ENCODE results near the gene NAGPA. TPM values are rescaled to one million over a fixed set of nuclear protein-coding genes. Genes with fewer than 3 reads are reported as not detected.

Gene NAGPA
- total and polyA plus RNA-seq, 2 experiments from 2014 or later: 10.8 to 24.6 TPM

- H3K27ac ChIP-seq: no peak overlapping the region
- no peaks in the 10 kb centered on the region for H3K9me3 ChIP-seq (ENCODE audit: low read depth)
- H3K36me3 ChIP-seq: no peaks in the 10 kb centered on the region
- H3K27me3 ChIP-seq: no peaks in the 10 kb centered on the region
- no peak for DNase-seq (ENCODE audit: low read depth in 1 of 2, low spot score in 1 of 2)
- H3K4me3 ChIP-seq: no peak overlapping the region
- TF ChIP-seq CTCF (IDR thresholded peaks at IDR 0.05; ENCODE audit: low read depth, low read length): no peak
- no peaks in the 10 kb centered on the region for H3K4me1 ChIP-seq (ENCODE audit: low read depth)
These were observed 11.2 kb downstream of the NAGPA start for GRCh38 chr16:5022521-5022920.

GRCh38 chr16:5020551-5020950, 13.2 kb downstream of the NAGPA start:
- no peak for DNase-seq (ENCODE audit: low read depth in 1 of 2, low spot score in 1 of 2)
- H3K27me3 ChIP-seq: no peaks in the 10 kb centered on the region
- H3K9me3 ChIP-seq (ENCODE audit: low read depth): no peaks in the 10 kb centered on the region
- H3K4me3 ChIP-seq: no peak overlapping the region
- no peaks in the 10 kb centered on the region for H3K36me3 ChIP-seq
- TF ChIP-seq CTCF (IDR thresholded peaks at IDR 0.05; ENCODE audit: low read depth, low read length): no peak
- H3K4me1 ChIP-seq (ENCODE audit: low read depth): no peaks in the 10 kb centered on the region
- H3K27ac ChIP-seq: no peak overlapping the region

GRCh38 chr16:5019775-5020174, 14.0 kb downstream of the NAGPA start:
- no peaks in the 10 kb centered on the region for H3K4me1 ChIP-seq (ENCODE audit: low read depth)
- TF ChIP-seq CTCF (IDR thresholded peaks at IDR 0.05; ENCODE audit: low read depth, low read length): no peak
- no peak overlapping the region for H3K27ac ChIP-seq
- H3K4me3 ChIP-seq: no peak overlapping the region
- H3K27me3 ChIP-seq: no peaks in the 10 kb centered on the region
- H3K9me3 ChIP-seq (ENCODE audit: low read depth): no peaks in the 10 kb centered on the region
- H3K36me3 ChIP-seq: no peaks in the 10 kb centered on the region
- DNase-seq (ENCODE audit: low read depth in 1 of 2, low spot score in 1 of 2): no peak

GRCh38 chr16:5018793-5019192, 14.9 kb downstream of the NAGPA start:
- Histone ChIP-seq H3K27ac (no peak overlapping the region), H3K4me1 (ENCODE audit: low read depth) (no peaks in the 10 kb centered on the region), H3K9me3 (ENCODE audit: low read depth) (no peaks in the 10 kb centered on the region), H3K36me3 (no peaks in the 10 kb centered on the region), H3K27me3 (no peaks in the 10 kb centered on the region), H3K4me3 (no peak overlapping the region)
- no peak for TF ChIP-seq CTCF (IDR thresholded peaks at IDR 0.05; ENCODE audit: low read depth, low read length)
- no peak for DNase-seq (ENCODE audit: low read depth in 1 of 2, low spot score in 1 of 2)

GRCh38 chr16:5017678-5017969, 16.1 kb downstream of the NAGPA start:
- no peak for DNase-seq (ENCODE audit: low read depth in 1 of 2, low spot score in 1 of 2)
- Histone ChIP-seq H3K27me3 (no peaks in the 10 kb centered on the region), H3K9me3 (ENCODE audit: low read depth) (no peaks in the 10 kb centered on the region), H3K36me3 (no peaks in the 10 kb centered on the region), H3K4me3 (no peak overlapping the region), H3K4me1 (ENCODE audit: low read depth) (no peaks in the 10 kb centered on the region), H3K27ac (no peak overlapping the region)
- no peak for TF ChIP-seq CTCF (IDR thresholded peaks at IDR 0.05; ENCODE audit: low read depth, low read length)

Data from cardiac muscle cell (in vitro differentiated cells and primary cell).